Prostate gland (tissue), 1 donor: ENCODE results near the gene VPS16.

Experiments used
- POLR2A ChIP-seq: fragments of 450-650 bp; IDR thresholded peaks from one replicate; pipeline ENCODE4 v1.6.1; 2016; ENCODE audit warnings: antibody characterized with exemption, mild to moderate bottlenecking
- POLR2AphosphoS5 ChIP-seq: sonication (generic); formaldehyde crosslinking; IDR thresholded peaks from one replicate; pipeline ENCODE4 v1.6.1; 2017; ENCODE audit warnings: antibody characterized with exemption

- TF ChIP-seq POLR2AphosphoS5 (no peak), POLR2A (no peak)
Observed at GRCh38 chr20:2849529-2849928, 9.0 kb downstream of the VPS16 start.
